MCF 10A (cell line): ENCODE results near the gene DIAPH3. TPM values are rescaled to one million over a fixed set of nuclear protein-coding genes. Genes with fewer than 3 reads are reported as not detected.

Experiments
- BruUV-seq: library from RNA; stranded (reverse); fragments of 400-500 nt; replicated peaks from 2 replicates; lab custom pipeline; 2021; lab: Mats Ljungman, UMichigan
- CTCF ChIA-PET: fragments of 300-600 bp; sonication (Branson Sonifier 250); formaldehyde crosslinking; extraction: SDS; loops from one replicate; lab custom pipeline; 2021; ENCODE audit warnings: antibody characterized with exemption, inconsistent platforms; lab: Yijun Ruan, JAX
- POLR2A ChIA-PET: fragments of 300-600, 350-650 bp; sonication (Branson Sonifier 250); formaldehyde crosslinking; extraction: SDS; loops from one replicate; lab custom pipeline; 2020; ENCODE audit warnings: antibody characterized with exemption, inconsistent platforms; lab: Yijun Ruan, JAX
- DNase-seq: peaks from one replicate; pipeline ENCODE4 v3.0.0-alpha.2; 2018; ENCODE audit not compliant: unreplicated experiment
- H3K27ac Mint-ChIP-seq: one replicate; pipeline ENCODE4 v1.8.0; 2022; ENCODE audit warnings: mild to moderate bottlenecking, low read depth, mixed read lengths; ENCODE audit not compliant: unreplicated experiment
- H3K27me3 Mint-ChIP-seq: one replicate; pipeline ENCODE4 v1.8.0; 2022; ENCODE audit warnings: mixed read lengths; ENCODE audit not compliant: insufficient read depth, unreplicated experiment
- H3K36me3 Mint-ChIP-seq: one replicate; pipeline ENCODE4 v1.8.0; 2022; ENCODE audit warnings: mild to moderate bottlenecking, moderate library complexity, mixed read lengths; ENCODE audit not compliant: insufficient read depth, unreplicated experiment
- H3K4me1 Mint-ChIP-seq: one replicate; pipeline ENCODE4 v1.8.0; 2022; ENCODE audit warnings: mixed read lengths; ENCODE audit not compliant: insufficient read depth, unreplicated experiment
- H3K4me3 Mint-ChIP-seq: one replicate; pipeline ENCODE4 v1.8.0; 2022; ENCODE audit warnings: mild to moderate bottlenecking, moderate library complexity, mixed read lengths; ENCODE audit not compliant: unreplicated experiment
- H3K9me3 Mint-ChIP-seq: one replicate; pipeline ENCODE4 v1.8.0; 2022; ENCODE audit warnings: mixed read lengths; ENCODE audit not compliant: unreplicated experiment
- intact Hi-C: fragments of 100-400 bp; cut with micrococcal nuclease; formaldehyde crosslinking; loops from 2 replicates; pipeline ENCODE4 v1.14.1; 2022
- total RNA-seq: library from RNA; stranded (reverse); gene quantifications from 2 replicates; pipeline ENCODE4 v1.2.3, GENCODE V29; 2022
- TF ChIP-seq, protein P1 (sequence below): fragments of 200-600 bp; IDR thresholded peaks from one replicate; pipeline ENCODE4 v1.8.0; 2022; ENCODE audit warnings: antibody characterized with exemption, mild to moderate bottlenecking; ENCODE audit not compliant: unreplicated experiment

The DIAPH3 gene
- total RNA-seq, 1 experiment from 2014 or later = 34.7 TPM

DNA sequence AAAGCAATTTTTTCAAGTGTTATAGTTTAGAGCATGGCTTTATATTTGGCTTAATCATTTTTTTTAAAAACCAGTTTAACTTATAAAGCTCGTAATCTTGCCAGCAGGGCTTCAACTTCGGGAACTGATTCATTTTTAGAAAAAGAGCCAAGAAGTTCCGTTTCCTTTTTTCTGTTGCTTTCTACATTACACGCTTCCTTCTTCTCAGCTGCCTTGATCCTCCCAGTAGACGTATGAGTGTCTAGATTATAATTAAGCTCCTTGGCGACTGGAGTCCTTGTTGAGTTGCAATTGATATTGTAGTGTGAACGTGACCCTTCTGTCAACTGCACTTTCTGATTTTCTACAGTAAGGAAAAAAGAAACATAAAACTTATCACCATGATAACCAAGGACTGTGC, 497.2 kb downstream of the DIAPH3 start:
- no peaks in the 10 kb centered on the region for H3K27me3 Mint-ChIP-seq
- intact Hi-C loops = no loop called here
- TF ChIP-seq, protein P1, sequence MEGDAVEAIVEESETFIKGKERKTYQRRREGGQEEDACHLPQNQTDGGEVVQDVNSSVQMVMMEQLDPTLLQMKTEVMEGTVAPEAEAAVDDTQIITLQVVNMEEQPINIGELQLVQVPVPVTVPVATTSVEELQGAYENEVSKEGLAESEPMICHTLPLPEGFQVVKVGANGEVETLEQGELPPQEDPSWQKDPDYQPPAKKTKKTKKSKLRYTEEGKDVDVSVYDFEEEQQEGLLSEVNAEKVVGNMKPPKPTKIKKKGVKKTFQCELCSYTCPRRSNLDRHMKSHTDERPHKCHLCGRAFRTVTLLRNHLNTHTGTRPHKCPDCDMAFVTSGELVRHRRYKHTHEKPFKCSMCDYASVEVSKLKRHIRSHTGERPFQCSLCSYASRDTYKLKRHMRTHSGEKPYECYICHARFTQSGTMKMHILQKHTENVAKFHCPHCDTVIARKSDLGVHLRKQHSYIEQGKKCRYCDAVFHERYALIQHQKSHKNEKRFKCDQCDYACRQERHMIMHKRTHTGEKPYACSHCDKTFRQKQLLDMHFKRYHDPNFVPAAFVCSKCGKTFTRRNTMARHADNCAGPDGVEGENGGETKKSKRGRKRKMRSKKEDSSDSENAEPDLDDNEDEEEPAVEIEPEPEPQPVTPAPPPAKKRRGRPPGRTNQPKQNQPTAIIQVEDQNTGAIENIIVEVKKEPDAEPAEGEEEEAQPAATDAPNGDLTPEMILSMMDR = no peak
- BruUV-seq = no TSS peak
- H3K36me3 Mint-ChIP-seq = no peaks in the 10 kb centered on the region
- ChIA-PET POLR2A (no interaction called here), CTCF (interaction anchor here (0.6 to 2.1 kb wide), 6 partner anchors 12 to 811 kb away, joined by 3 to 6 read pairs (median 4); no protein-coding TSS in a partner anchor)
- H3K4me1 Mint-ChIP-seq = no peaks in the 10 kb centered on the region
- no peak for DNase-seq
- no peak overlapping the region for H3K27ac Mint-ChIP-seq
- H3K9me3 Mint-ChIP-seq = no peaks in the 10 kb centered on the region
- H3K4me3 Mint-ChIP-seq = no peak overlapping the region

DNA sequence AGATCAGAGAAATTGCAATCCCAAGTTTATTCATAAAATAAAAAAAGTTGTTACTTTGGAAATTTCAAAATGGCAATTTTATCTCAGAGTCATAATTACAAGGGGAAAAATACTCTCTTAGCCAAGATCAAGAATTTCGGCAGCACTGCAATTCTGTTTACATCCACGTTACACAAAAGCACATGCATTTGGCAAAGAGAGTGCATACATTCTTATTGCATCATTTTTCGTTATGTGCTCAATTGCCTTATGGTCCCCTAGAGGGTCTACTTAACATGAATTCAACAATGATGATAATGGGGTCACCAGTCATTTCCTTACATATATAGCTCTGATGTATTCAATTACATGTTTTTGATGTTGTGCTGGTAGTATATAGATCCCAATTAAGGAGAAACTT, 498.0 kb downstream of the DIAPH3 start:
- Mint-ChIP-seq H3K27ac (no peak overlapping the region), H3K4me1 (no peaks in the 10 kb centered on the region), H3K27me3 (no peaks in the 10 kb centered on the region), H3K9me3 (no peaks in the 10 kb centered on the region), H3K4me3 (no peak overlapping the region), H3K36me3 (no peaks in the 10 kb centered on the region)
- CTCF ChIA-PET = interaction anchor here (0.6 to 2.1 kb wide), 4 partner anchors 12 to 274 kb away, joined by 3 to 6 read pairs (median 3); no protein-coding TSS in a partner anchor
- intact Hi-C loops = no loop called here
- TF ChIP-seq, protein P1 = no peak
- DNase-seq = no peak
- BruUV-seq = TSS peak; percentile 77
- POLR2A ChIA-PET = no interaction called here

GRCh38 chr13:59665184-59665583, 498.5 kb downstream of the DIAPH3 start:
- intact Hi-C loops = no loop called here
- no peak overlapping the region for H3K27ac Mint-ChIP-seq
- BruUV-seq = no TSS peak
- POLR2A ChIA-PET = no interaction called here
- TF ChIP-seq, protein P1 = no peak
- no peaks in the 10 kb centered on the region for H3K9me3 Mint-ChIP-seq
- no peaks in the 10 kb centered on the region for H3K4me1 Mint-ChIP-seq
- CTCF ChIA-PET = interaction anchor here (2.1 kb wide), 1 partner anchor 273 kb away, joined by 6 read pairs; no protein-coding TSS in a partner anchor
- H3K4me3 Mint-ChIP-seq = no peak overlapping the region
- H3K27me3 Mint-ChIP-seq = no peaks in the 10 kb centered on the region
- no peak for DNase-seq
- no peaks in the 10 kb centered on the region for H3K36me3 Mint-ChIP-seq

- Mint-ChIP-seq H3K4me1 (no peaks in the 10 kb centered on the region), H3K4me3 (no peak overlapping the region), H3K9me3 (no peaks in the 10 kb centered on the region), H3K27ac (no peak overlapping the region), H3K27me3 (no peaks in the 10 kb centered on the region), H3K36me3 (no peaks in the 10 kb centered on the region)
- no TSS peak for BruUV-seq
- TF ChIP-seq, protein P1 = no peak
- intact Hi-C loops = no loop called here
- POLR2A ChIA-PET = no interaction called here
- DNase-seq = no peak
- CTCF ChIA-PET = no interaction called here
Measured at GRCh38 chr13:59664586-59664985, 499.1 kb downstream of the DIAPH3 start.
